IMR-90 (cell line): ENCODE measurements around the gene FFAR1. TPM values are rescaled to one million over a fixed set of nuclear protein-coding genes. Genes with fewer than 3 reads are reported as not detected.
"Not testable (repeated sequence)": the region's sequence is repeated elsewhere in the genome, so short reads cannot be mapped to it uniquely, and the experiment has no call there.

Experiments used
- ATAC-seq: fragments of 200-7000 bp; cut with Tn5 transposase; 2 replicates; pipeline ENCODE4 v1.9.1; 2020; ENCODE audit warnings: low read depth, mild to moderate bottlenecking, moderate library complexity
- BruUV-seq: library from RNA; stranded (reverse); fragments of 400-500 nt; replicated peaks from 2 replicates; lab custom pipeline; 2021; lab: Mats Ljungman, UMichigan
- CTCF ChIA-PET: fragments of 300-600 bp; formaldehyde crosslinking; extraction: SDS; loops from one replicate; lab custom pipeline; 2021; ENCODE audit warnings: antibody characterized with exemption; lab: Yijun Ruan, JAX
- POLR2A ChIA-PET: fragments of 300-600 bp; sonication (Branson Sonifier 250); formaldehyde crosslinking; loops from one replicate; lab custom pipeline; 2022; ENCODE audit warnings: antibody characterized with exemption; ENCODE audit not compliant: unreplicated experiment; lab: Charles Lee
- DNase-seq: peaks from one replicate; pipeline ENCODE4 v3.0.0; 2013
- H2AFZ ChIP-seq: replicated peaks from 2 replicates; pipeline ENCODE3; 2013; ENCODE audit warnings: low read length, mild to moderate bottlenecking; ENCODE audit not compliant: poor library complexity
- H2AK5ac ChIP-seq: 2 replicates; pipeline ENCODE4 v1.6.1; 2013; ENCODE audit warnings: low read depth, low read length, inconsistent platforms
- H2AK9ac ChIP-seq: replicated peaks from 2 replicates; pipeline ENCODE3; 2013; ENCODE audit warnings: mild to moderate bottlenecking, low read depth, low read length, moderate library complexity; ENCODE audit not compliant: poor library complexity
- H2BK120ac ChIP-seq: 2 replicates; pipeline ENCODE4 v1.6.1; 2013; ENCODE audit warnings: low read depth, low read length, inconsistent platforms
- H2BK15ac ChIP-seq: 3 replicates; pipeline ENCODE4 v1.6.1; 2013; ENCODE audit warnings: low read depth, low read length, inconsistent platforms
- H2BK20ac ChIP-seq: 2 replicates; pipeline ENCODE4 v1.6.1; 2013; ENCODE audit warnings: low read depth, mild to moderate bottlenecking, inconsistent platforms, low read length, moderate library complexity
- H2BK5ac ChIP-seq: 2 replicates; pipeline ENCODE4 v1.6.1; 2013; ENCODE audit warnings: mild to moderate bottlenecking, low read depth, low read length, inconsistent platforms; ENCODE audit not compliant: poor library complexity, severe bottlenecking
- H3K14ac ChIP-seq: replicated peaks from 2 replicates; pipeline ENCODE4 v1.6.1; 2013; ENCODE audit warnings: low read depth, low read length, inconsistent platforms
- H3K18ac ChIP-seq: 2 replicates; pipeline ENCODE4 v1.6.1; 2013; ENCODE audit warnings: low read depth, low read length, control low read depth
- H3K23ac ChIP-seq: 2 replicates; pipeline ENCODE4 v1.6.1; 2013; ENCODE audit warnings: low read depth, low read length, inconsistent platforms
- H3K27ac ChIP-seq: 2 replicates; pipeline ENCODE4 v1.5.1; 2013; ENCODE audit warnings: mild to moderate bottlenecking, control low read depth, low read length; ENCODE audit not compliant: insufficient read depth
- H3K27me3 ChIP-seq: 2 replicates; pipeline ENCODE4 v1.6.1; 2013; ENCODE audit warnings: low read length; ENCODE audit not compliant: control insufficient read depth, insufficient read depth
- H3K36me3 ChIP-seq: 2 replicates; pipeline ENCODE4 v1.6.1; 2013; ENCODE audit warnings: low read length, mixed read lengths; ENCODE audit not compliant: control insufficient read depth, insufficient read depth
- H3K4ac ChIP-seq: 2 replicates; pipeline ENCODE4 v1.6.1; 2013; ENCODE audit warnings: low read depth, low read length, inconsistent platforms
- H3K4me1 ChIP-seq: 2 replicates; pipeline ENCODE4 v1.6.1; 2013; ENCODE audit warnings: low read length, mixed read lengths; ENCODE audit not compliant: control insufficient read depth, insufficient read depth
- H3K4me2 ChIP-seq: 2 replicates; pipeline ENCODE4 v1.6.1; 2013; ENCODE audit warnings: low read depth, mild to moderate bottlenecking, control low read depth, low read length, moderate library complexity
- H3K4me3 ChIP-seq: 2 replicates; pipeline ENCODE4 v1.5.1; 2013; ENCODE audit warnings: low read depth, mild to moderate bottlenecking, control low read depth, low read length, moderate library complexity; ENCODE audit not compliant: insufficient read depth
- H3K56ac ChIP-seq: 2 replicates; pipeline ENCODE4 v1.6.1; 2013; ENCODE audit warnings: low read length, inconsistent platforms; ENCODE audit not compliant: insufficient read depth; ENCODE audit errors: extremely low read depth
- H3K79me1 ChIP-seq, 2 experiments: 2 replicates each; pipeline ENCODE4 v1.6.1; 2013; ENCODE audit warnings: low read length in 2 of 2, inconsistent platforms in 1 of 2, low read depth in 1 of 2
- H3K9ac ChIP-seq: 2 replicates; pipeline ENCODE4 v1.6.1; 2013; ENCODE audit warnings: low read depth, low read length, control low read depth
- H3K9me1 ChIP-seq: 2 replicates; pipeline ENCODE4 v1.6.1; 2013; ENCODE audit warnings: low read length, inconsistent platforms; ENCODE audit not compliant: insufficient read depth
- H3K9me3 ChIP-seq: 2 replicates; pipeline ENCODE4 v1.6.1; 2013; ENCODE audit warnings: low read length; ENCODE audit not compliant: control insufficient read depth, insufficient read depth
- H4K20me1 ChIP-seq: 2 replicates; pipeline ENCODE4 v1.6.1; 2013; ENCODE audit warnings: low read length, inconsistent platforms; ENCODE audit not compliant: insufficient read depth
- H4K5ac ChIP-seq: 2 replicates; pipeline ENCODE4 v1.6.1; 2013; ENCODE audit warnings: mild to moderate bottlenecking, low read depth, low read length, control low read depth
- H4K8ac ChIP-seq, 2 experiments: 2 replicates each; pipeline ENCODE4 v1.6.1; 2013; ENCODE audit warnings: low read depth in 2 of 2, low read length in 2 of 2, control low read depth in 1 of 2, inconsistent platforms in 1 of 2
- H4K91ac ChIP-seq: 2 replicates; pipeline ENCODE4 v1.6.1; 2013; ENCODE audit warnings: low read depth, low read length, inconsistent platforms; ENCODE audit not compliant: insufficient read depth
- CEBPB ChIP-seq: IDR thresholded peaks from 2 replicates; pipeline ENCODE4 v1.6.1; 2012; ENCODE audit warnings: low read depth, low read length, improper control_type of control experiment
- WGBS, 2 experiments: methylation state at CpG; one replicate each; pipeline versions ENCODE4 v1.1.5 to v1.1.7; 2013; ENCODE audit warnings: missing lambda C conversion rate in 2 of 2; ENCODE audit not compliant: insufficient read length in 1 of 2; ENCODE audit errors: extremely low coverage in 2 of 2; 5-methylcytosine and 5-hydroxymethylcytosine counted together
- dilution Hi-C: fragments of 300-500 bp; cut with HindIII; formaldehyde crosslinking; loops from one replicate; pipeline ENCODE4 v1.14.3; 2018; ENCODE audit warnings: low sequenced_read_pairs; ENCODE audit not compliant: unreplicated experiment
- in situ Hi-C: fragments of 300-500 bp; cut with MboI; formaldehyde crosslinking; loops from 3 replicates; pipeline ENCODE4 v1.14.3; 2019; ENCODE audit warnings: low sequenced_read_pairs, inconsistent platforms, mixed read lengths
- intact Hi-C: fragments of 100-400 bp; cut with micrococcal nuclease; formaldehyde crosslinking; loops from 2 replicates; pipeline ENCODE4 v1.10.0; 2022
- polyA plus RNA-seq, 3 experiments: library from polyadenylated mRNA; depleted of rRNA; stranded (reverse); fragments of >200 nt; gene quantifications; 2 replicates each; pipeline ENCODE4 v1.2.3, GENCODE V29; 2012; ENCODE audit warnings: low replicate concordance in 1 of 3
- total RNA-seq: library from RNA; depleted of rRNA; stranded (reverse); fragments of >200 nt; gene quantifications from 2 replicates; pipeline ENCODE4 v1.2.3, GENCODE V29; 2012

FFAR1 gene
- total and polyA plus RNA-seq, 2 of the 4 experiments (the other 2 are of a cell fraction): not detected

DNA sequence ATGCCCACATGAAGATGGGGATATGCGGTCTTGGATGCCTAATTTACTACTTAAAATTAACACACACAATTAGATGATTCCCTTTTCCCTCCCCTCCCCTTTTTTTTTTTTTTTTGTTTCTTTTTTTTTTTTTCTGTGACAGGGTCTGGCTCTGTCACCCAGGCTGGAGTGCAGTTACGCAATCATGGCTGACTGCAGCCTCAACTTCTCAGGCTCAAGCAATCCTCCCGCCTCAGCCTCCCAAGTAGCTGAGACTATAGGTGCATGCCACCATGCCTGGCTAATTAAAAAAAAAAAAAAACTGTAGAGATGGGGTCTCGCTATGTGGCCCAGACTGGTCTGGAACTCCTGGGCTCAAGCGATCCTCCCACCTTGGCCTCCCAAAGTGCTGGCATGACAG, 31.8 kb downstream of the FFAR1 start:
- H3K14ac ChIP-seq, H3K18ac ChIP-seq, in situ Hi-C loops, H3K27ac ChIP-seq, H3K4me3 ChIP-seq, H3K4ac ChIP-seq, CTCF ChIA-PET, H4K20me1 ChIP-seq, ATAC-seq, H2BK5ac ChIP-seq, H3K23ac ChIP-seq, H3K9me1 ChIP-seq, H3K27me3 ChIP-seq, H3K79me1 ChIP-seq, H3K4me1 ChIP-seq, H3K36me3 ChIP-seq, H4K91ac ChIP-seq, H4K8ac ChIP-seq, H4K5ac ChIP-seq, intact Hi-C loops, H3K56ac ChIP-seq, POLR2A ChIA-PET, H2BK15ac ChIP-seq, BruUV-seq, H2AFZ ChIP-seq, H2BK20ac ChIP-seq, H3K9ac ChIP-seq, H2AK9ac ChIP-seq, H3K9me3 ChIP-seq, H2BK120ac ChIP-seq, dilution Hi-C loops, H3K4me2 ChIP-seq, DNase-seq, H2AK5ac ChIP-seq: not testable (repeated sequence)
- no CpG with 5 or more reads among the region's 5 CpGs for WGBS, 2 experiments
- peak; percentile 45; the same call in 1 of the 2 replicates for TF ChIP-seq CEBPB
